ENCODE results near the gene WDFY1. TPM values are rescaled to one million over a fixed set of nuclear protein-coding genes. Genes with fewer than 3 reads are reported as not detected.

Gene WDFY1
- total and polyA plus RNA-seq, 3 donors from 2014 or later, result 29.5 to 62.9 (median 49.4) TPM

- Histone ChIP-seq H3K4me3 (no peak overlapping the region), H3K27ac (no peak overlapping the region), H3K36me3 (ENCODE audit: low read depth, missing control alignments) (no peaks in the 10 kb centered on the region), H3K27me3 (no peaks in the 10 kb centered on the region), H3K4me1 (no peaks in the 10 kb centered on the region), H3K9me3 (no peaks in the 10 kb centered on the region)
- 55 to 68% methylated on average over 5 of the region's 5 CpGs for WGBS, 2 donors
- DNase-seq, result no peak
- intact Hi-C loops (cut with DNase I; ENCODE audit: low total_unique reads), result no loop called here
- TF ChIP-seq CTCF (IDR thresholded peaks at IDR 0.05), result no peak
- no peak for TF ChIP-seq POLR2A (IDR thresholded peaks at IDR 0.05)
Observed at GRCh38 chr2:223901311-223901710, 43.8 kb downstream of the WDFY1 start.

GRCh38 chr2:223900531-223900930 is 44.6 kb downstream of the WDFY1 start:
- Histone ChIP-seq H3K36me3 (ENCODE audit: low read depth, missing control alignments) (no peaks in the 10 kb centered on the region), H3K4me1 (no peaks in the 10 kb centered on the region), H3K4me3 (no peak overlapping the region), H3K27me3 (no peaks in the 10 kb centered on the region), H3K27ac (no peak overlapping the region), H3K9me3 (no peaks in the 10 kb centered on the region)
- no peak for TF ChIP-seq CTCF (IDR thresholded peaks at IDR 0.05)
- no peak for TF ChIP-seq POLR2A (IDR thresholded peaks at IDR 0.05)
- no peak for DNase-seq
- WGBS, 2 donors, result 85 to 100% methylated on average over 1 of the region's 1 CpG
- intact Hi-C loops (cut with DNase I; ENCODE audit: low total_unique reads), result no loop called here

GRCh38 chr2:223900066-223900465 is 45.1 kb downstream of the WDFY1 start:
- no peak overlapping the region for H3K27ac ChIP-seq
- H3K4me3 ChIP-seq, result no peak overlapping the region
- H3K36me3 ChIP-seq (ENCODE audit: low read depth, missing control alignments), result no peaks in the 10 kb centered on the region
- no peak for DNase-seq
- no peaks in the 10 kb centered on the region for H3K9me3 ChIP-seq
- TF ChIP-seq CTCF (IDR thresholded peaks at IDR 0.05) (no peak), POLR2A (IDR thresholded peaks at IDR 0.05) (no peak)
- 95 to 97% methylated on average over 6 of the region's 6 CpGs for WGBS, 2 donors
- H3K27me3 ChIP-seq, result no peaks in the 10 kb centered on the region
- no peaks in the 10 kb centered on the region for H3K4me1 ChIP-seq
- intact Hi-C loops (cut with DNase I; ENCODE audit: low total_unique reads), result no loop called here

- no peak overlapping the region for H3K27ac ChIP-seq
Observed at GRCh38 chr2:223897669-223898330, 47.3 kb downstream of the WDFY1 start.

More at GRCh38 chr2:223897669-223898330, 47.3 kb downstream of the WDFY1 start:
- WGBS, 2 donors, result 86 to 99% methylated on average over 5 of the region's 5 CpGs
- TF ChIP-seq CTCF (IDR thresholded peaks at IDR 0.05) (no peak), POLR2A (IDR thresholded peaks at IDR 0.05) (no peak)
- no peaks in the 10 kb centered on the region for H3K4me1 ChIP-seq
- H3K36me3 ChIP-seq (ENCODE audit: low read depth, missing control alignments), result no peaks in the 10 kb centered on the region
- H3K27me3 ChIP-seq, result no peaks in the 10 kb centered on the region
- no peak for DNase-seq
- no peak overlapping the region for H3K4me3 ChIP-seq
- intact Hi-C loops (cut with DNase I; ENCODE audit: low total_unique reads), result no loop called here
- H3K9me3 ChIP-seq, result no peaks in the 10 kb centered on the region
